DOHH2 (cell line): ENCODE data around the gene NFKBIL1.

Source experiments
- CTCF ChIP-seq: fragments of 200-600 bp; sonication (generic); IDR thresholded peaks from one replicate; pipeline ENCODE4 v1.5.1; 2014; ENCODE audit warnings: antibody characterized with exemption, mild to moderate bottlenecking, low read depth, low read length; ENCODE audit not compliant: poor library complexity, severe bottlenecking
- EZH2phosphoT487 ChIP-seq: fragments of 200-600 bp; sonication (generic); IDR thresholded peaks from 2 replicates; pipeline ENCODE4 v1.6.1; 2017; ENCODE audit warnings: borderline replicate concordance, mild to moderate bottlenecking, antibody characterized with exemption, low read length, moderate library complexity, mixed read lengths

DNA sequence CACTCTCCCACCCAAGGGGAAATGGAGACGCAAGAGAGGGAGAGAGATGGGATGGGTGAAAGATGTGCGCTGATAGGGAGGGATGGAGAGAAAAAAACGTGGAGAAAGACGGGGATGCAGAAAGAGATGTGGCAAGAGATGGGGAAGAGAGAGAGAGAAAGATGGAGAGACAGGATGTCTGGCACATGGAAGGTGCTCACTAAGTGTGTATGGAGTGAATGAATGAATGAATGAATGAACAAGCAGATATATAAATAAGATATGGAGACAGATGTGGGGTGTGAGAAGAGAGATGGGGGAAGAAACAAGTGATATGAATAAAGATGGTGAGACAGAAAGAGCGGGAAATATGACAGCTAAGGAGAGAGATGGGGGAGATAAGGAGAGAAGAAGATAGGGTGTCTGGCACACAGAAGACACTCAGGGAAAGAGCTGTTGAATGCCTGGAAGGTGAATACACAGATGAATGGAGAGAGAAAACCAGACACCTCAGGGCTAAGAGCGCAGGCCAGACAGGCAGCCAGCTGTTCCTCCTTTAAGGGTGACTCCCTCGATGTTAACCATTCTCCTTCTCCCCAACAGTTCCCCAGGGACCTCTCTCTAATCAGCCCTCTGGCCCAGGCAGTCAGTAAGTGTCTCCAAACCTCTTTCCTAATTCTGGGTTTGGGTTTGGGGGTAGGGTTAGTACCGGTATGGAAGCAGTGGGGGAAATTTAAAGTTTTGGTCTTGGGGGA is 28.7 kb downstream of the NFKBIL1 start:
- TF ChIP-seq CTCF, result no peak
- no peak for TF ChIP-seq EZH2phosphoT487
